Esophagus muscularis mucosa (tissue), 4 donors: ENCODE data around the gene UGT1A10. TPM values are rescaled to one million over a fixed set of nuclear protein-coding genes. Genes with fewer than 3 reads are reported as not detected.
"Not testable (repeated sequence)": the region's sequence is repeated elsewhere in the genome, so short reads cannot be mapped to it uniquely, and the experiment has no call there.

Experiments
- DNase-seq: peaks from one replicate; pipeline ENCODE4 v3.0.0-alpha.2; 2017; ENCODE audit errors: extremely low spot score
- H3K27ac ChIP-seq, 4 donors: fragments of 200-600 bp; sonication (generic); replicated peaks in 1 of 4; 1 replicate in 3 of 4; 2 replicates in 1 of 4; pipeline ENCODE4 v1.5.1; 2016 to 2019; ENCODE audit warnings: mild to moderate bottlenecking in 1 of 4
- H3K27me3 ChIP-seq, 4 donors: fragments of 200-600 bp; sonication (generic); one replicate each; pipeline versions ENCODE4 v1.5.1 to v1.6.0; 2016 to 2019
- H3K36me3 ChIP-seq, 4 donors: fragments of 200-600 bp; sonication (generic); one replicate each; pipeline ENCODE4 v1.5.1; 2016 to 2019
- H3K4me1 ChIP-seq, 4 donors: fragments of 200-600 bp; sonication (generic); one replicate each; pipeline ENCODE4 v1.5.1; 2016 to 2019
- H3K4me3 ChIP-seq, 4 donors: fragments of 200-600 bp; sonication (generic); 1 replicate in 2 of 4; 2 replicates in 2 of 4; pipeline ENCODE4 v1.5.1; 2016 to 2019; ENCODE audit warnings: mild to moderate bottlenecking in 4 of 4, moderate library complexity in 1 of 4
- H3K9me3 ChIP-seq, 4 donors: fragments of 200-600 bp; sonication (generic); 1 replicate in 3 of 4; 2 replicates in 1 of 4; pipeline ENCODE4 v1.5.1; 2016 to 2019
- EP300 ChIP-seq: sonication (generic); formaldehyde crosslinking; IDR thresholded peaks from one replicate; pipeline ENCODE4 v1.6.1; 2017; ENCODE audit warnings: antibody characterized with exemption
- POLR2A ChIP-seq: fragments of 450-650 bp; IDR thresholded peaks from one replicate; pipeline ENCODE4 v1.6.1; 2017; ENCODE audit warnings: antibody characterized with exemption, moderate library complexity, mild to moderate bottlenecking, low read depth
- POLR2AphosphoS5 ChIP-seq, 2 donors: sonication (generic); formaldehyde crosslinking; IDR thresholded peaks; one replicate each; pipeline ENCODE4 v1.6.1; 2017; ENCODE audit warnings: antibody characterized with exemption in 2 of 2
- WGBS: methylation state at CpG from one replicate; pipeline ENCODE4 v1.1.5; 2018; 5-methylcytosine and 5-hydroxymethylcytosine counted together
- intact Hi-C: fragments of 100-400 bp; cut with DNase I; formaldehyde crosslinking; loops from one replicate; pipeline ENCODE4 v1.15.1; 2023
- total RNA-seq, 4 donors: library from RNA; depleted of rRNA; stranded (reverse); fragments of >200 nt; gene quantifications; one replicate each; pipeline versions ENCODE4 v1.1.0 to v1.2.1, GENCODE V29; 2016
- TF ChIP-seq, protein P1 (sequence below), 3 experiments: fragments of 200-600 bp in 2 of 3; fragments of 450-650 bp in 1 of 3; sonication (generic) in 2 of 3; IDR thresholded peaks; one replicate each; pipeline ENCODE4 v1.5.1; 2017 to 2019; ENCODE audit warnings: antibody characterized with exemption in 3 of 3, mild to moderate bottlenecking in 2 of 3, moderate library complexity in 1 of 3

The UGT1A10 gene
- total RNA-seq, 4 donors from 2014 or later, result not detected

- no peak for DNase-seq
- Histone ChIP-seq H3K36me3 (no peaks in the 10 kb centered on the region), H3K9me3 (peaks cover 0 to 15% (median 0%) of the 10 kb centered on the region in 4 donors), H3K27me3 (no peaks in the 10 kb centered on the region), H3K4me3 (no peak overlapping the region), H3K4me1 (no peaks in the 10 kb centered on the region), H3K27ac (no peak overlapping the region)
- intact Hi-C loops, result no loop called here
- TF ChIP-seq EP300 (no peak), POLR2A (no peak), POLR2AphosphoS5 (IDR thresholded peaks at IDR 0.05) (no peak)
- TF ChIP-seq, protein P1, sequence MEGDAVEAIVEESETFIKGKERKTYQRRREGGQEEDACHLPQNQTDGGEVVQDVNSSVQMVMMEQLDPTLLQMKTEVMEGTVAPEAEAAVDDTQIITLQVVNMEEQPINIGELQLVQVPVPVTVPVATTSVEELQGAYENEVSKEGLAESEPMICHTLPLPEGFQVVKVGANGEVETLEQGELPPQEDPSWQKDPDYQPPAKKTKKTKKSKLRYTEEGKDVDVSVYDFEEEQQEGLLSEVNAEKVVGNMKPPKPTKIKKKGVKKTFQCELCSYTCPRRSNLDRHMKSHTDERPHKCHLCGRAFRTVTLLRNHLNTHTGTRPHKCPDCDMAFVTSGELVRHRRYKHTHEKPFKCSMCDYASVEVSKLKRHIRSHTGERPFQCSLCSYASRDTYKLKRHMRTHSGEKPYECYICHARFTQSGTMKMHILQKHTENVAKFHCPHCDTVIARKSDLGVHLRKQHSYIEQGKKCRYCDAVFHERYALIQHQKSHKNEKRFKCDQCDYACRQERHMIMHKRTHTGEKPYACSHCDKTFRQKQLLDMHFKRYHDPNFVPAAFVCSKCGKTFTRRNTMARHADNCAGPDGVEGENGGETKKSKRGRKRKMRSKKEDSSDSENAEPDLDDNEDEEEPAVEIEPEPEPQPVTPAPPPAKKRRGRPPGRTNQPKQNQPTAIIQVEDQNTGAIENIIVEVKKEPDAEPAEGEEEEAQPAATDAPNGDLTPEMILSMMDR (IDR thresholded peaks at IDR 0.05), result no peak
Observed at GRCh38 chr2:233639860-233640259, 3.6 kb downstream of the UGT1A10 start.

DNA sequence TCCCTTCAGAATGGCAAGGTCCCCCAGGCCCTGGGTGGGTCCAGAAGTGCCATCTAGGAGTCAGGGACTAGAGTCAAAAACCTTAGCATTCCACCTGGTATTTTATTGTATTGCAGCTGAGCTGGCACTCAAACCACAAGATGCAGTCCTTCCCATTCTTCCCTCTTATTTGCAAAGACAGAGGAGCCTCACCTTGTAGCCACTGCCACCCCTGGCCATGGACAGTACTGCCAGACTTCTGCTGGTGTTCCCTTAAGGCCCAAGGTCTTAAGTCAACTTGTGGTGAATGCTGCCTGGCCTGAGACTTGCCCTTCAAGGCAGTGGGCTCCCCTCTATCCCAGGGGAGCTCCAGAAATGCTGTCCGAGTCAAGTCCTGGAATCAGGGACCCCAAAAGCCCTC lies 6.9 kb downstream of the UGT1A10 start:
- intact Hi-C loops, result no loop called here
- no peak overlapping the region for H3K27ac ChIP-seq
- DNase-seq, result no peak
- TF ChIP-seq, protein P1 (IDR thresholded peaks at IDR 0.05), result no peak
- TF ChIP-seq POLR2AphosphoS5 (IDR thresholded peaks at IDR 0.05), result no peak
- TF ChIP-seq EP300, result no peak
- TF ChIP-seq POLR2A, result no peak
- no peaks in the 10 kb centered on the region for H3K4me1 ChIP-seq
- peaks cover 0 to 15% (median 0%) of the 10 kb centered on the region in 4 donors for H3K9me3 ChIP-seq
- no peak overlapping the region for H3K4me3 ChIP-seq
- H3K27me3 ChIP-seq, result no peaks in the 10 kb centered on the region
- no peaks in the 10 kb centered on the region for H3K36me3 ChIP-seq
- WGBS, result 80% methylated on average over 1 of the region's 1 CpG

DNA sequence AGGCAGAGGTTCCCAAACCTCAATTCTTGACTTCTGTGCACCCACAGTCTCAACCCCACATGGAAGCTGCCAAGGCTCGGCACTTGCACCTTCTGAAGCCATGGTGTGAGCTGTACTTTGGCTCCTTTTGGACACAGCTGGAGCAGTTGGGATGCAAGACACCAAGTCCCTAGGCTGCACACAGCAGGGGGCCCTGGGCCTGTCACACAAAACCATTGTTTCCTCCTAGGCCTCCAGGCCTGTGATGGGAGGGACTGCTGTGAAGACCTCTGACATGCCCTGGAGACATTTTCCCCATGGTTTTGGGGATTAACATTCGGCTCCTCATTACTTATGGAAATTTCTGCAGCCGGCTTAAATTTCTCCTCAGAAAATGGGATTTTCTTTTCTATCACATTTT lies 9.8 kb downstream of the UGT1A10 start:
- peaks cover 0 to 15% (median 0%) of the 10 kb centered on the region in 4 donors for H3K9me3 ChIP-seq
- WGBS, result 79% methylated on average over 3 of the region's 3 CpGs
- intact Hi-C loops, result not testable (repeated sequence)

GRCh38 chr2:233650981-233651380 lies 14.7 kb downstream of the UGT1A10 start:
- intact Hi-C loops, result no loop called here
- H3K36me3 ChIP-seq, result no peaks in the 10 kb centered on the region
- TF ChIP-seq POLR2AphosphoS5 (IDR thresholded peaks at IDR 0.05), result no peak
- TF ChIP-seq, protein P1 (IDR thresholded peaks at IDR 0.05), result no peak
- no peak for TF ChIP-seq POLR2A
- no peak for TF ChIP-seq EP300
- no peak overlapping the region for H3K4me3 ChIP-seq
- H3K27me3 ChIP-seq, result peaks cover 0 to 11% (median 0%) of the 10 kb centered on the region in 4 donors
- WGBS, result 82% methylated on average over 4 of the region's 4 CpGs
- no peaks in the 10 kb centered on the region for H3K4me1 ChIP-seq
- no peaks in the 10 kb centered on the region for H3K9me3 ChIP-seq
- H3K27ac ChIP-seq, result no peak overlapping the region
- no peak for DNase-seq

More for the DNA sequence above, 9.8 kb downstream of the UGT1A10 start:
- H3K4me1 ChIP-seq, H3K36me3 ChIP-seq, H3K27me3 ChIP-seq, H3K27ac ChIP-seq, DNase-seq, H3K4me3 ChIP-seq: not testable (repeated sequence)

DNA sequence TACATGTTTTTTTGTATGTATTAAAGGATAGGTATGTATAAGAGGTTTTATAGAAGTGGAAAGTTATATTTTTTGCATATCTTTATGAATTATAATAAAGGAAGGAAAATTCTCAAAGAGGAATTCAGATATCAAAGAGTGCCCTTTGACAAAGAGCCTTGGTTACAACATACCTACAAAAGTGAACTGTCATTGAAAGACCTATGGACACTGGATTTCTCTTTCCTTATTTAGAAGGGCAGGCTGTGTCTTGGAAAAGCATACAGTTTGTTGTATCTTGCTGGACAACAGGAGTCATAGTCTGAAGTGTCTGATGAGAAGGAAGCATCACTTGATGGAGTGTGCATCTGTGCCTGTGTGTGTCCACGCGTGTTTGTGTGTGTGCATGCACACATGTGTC lies 15.2 kb downstream of the UGT1A10 start:
- TF ChIP-seq POLR2A, result no peak
- TF ChIP-seq EP300, result no peak
- TF ChIP-seq, protein P1 (IDR thresholded peaks at IDR 0.05), result no peak
- TF ChIP-seq POLR2AphosphoS5 (IDR thresholded peaks at IDR 0.05), result no peak
- no peak for DNase-seq
- intact Hi-C loops, result no loop called here
- Histone ChIP-seq H3K27ac (no peak overlapping the region), H3K36me3 (no peaks in the 10 kb centered on the region), H3K4me1 (no peaks in the 10 kb centered on the region), H3K9me3 (no peaks in the 10 kb centered on the region), H3K4me3 (no peak overlapping the region), H3K27me3 (peaks cover 0 to 11% (median 0%) of the 10 kb centered on the region in 4 donors)
- 87% methylated on average over 2 of the region's 2 CpGs for WGBS
